8988T (cell line): ENCODE data around the gene BCL2L15.

Source experiments
- DNase-seq: peaks from one replicate; pipeline ENCODE4 v3.0.0; 2011

Gene BCL2L15

DNA sequence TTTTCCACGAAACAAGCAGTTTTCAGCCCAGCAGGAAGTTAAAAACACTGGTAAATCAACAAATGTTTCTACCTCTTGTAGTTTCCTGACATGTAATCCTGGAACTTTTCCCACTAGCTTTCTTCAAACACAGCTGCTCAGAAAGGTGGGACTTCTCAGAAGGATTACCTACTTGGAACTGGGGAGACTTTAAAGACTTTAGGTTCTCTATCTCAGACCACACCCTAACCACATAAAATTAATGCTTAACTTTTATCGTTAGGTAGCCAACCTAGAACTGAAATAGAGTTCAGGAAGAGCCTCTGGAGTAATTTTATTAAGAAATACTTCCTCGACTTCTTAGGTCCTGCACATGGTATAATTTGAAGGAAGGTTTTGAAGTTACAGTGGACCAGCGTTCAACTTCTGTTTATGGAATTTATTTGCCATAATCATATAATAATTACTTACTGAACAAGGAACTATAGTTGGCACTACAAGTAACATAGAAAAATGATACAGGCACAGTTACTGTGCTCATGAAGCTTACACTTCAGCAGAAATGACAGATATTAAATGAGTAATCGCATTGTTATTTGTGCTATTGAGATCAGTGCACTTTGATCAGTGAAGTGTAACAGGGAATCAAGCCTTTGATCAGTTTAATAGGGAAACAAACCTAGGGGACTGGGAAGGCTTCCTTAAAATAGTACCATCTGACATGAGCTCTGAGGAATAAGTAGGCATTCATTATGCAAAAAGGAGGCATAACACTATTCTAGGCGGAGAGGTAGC is at the start of gene BCL2L15:
Gene BCL2L15 (minus strand): TSS at position 180 of the 774 bp plus-strand sequence. CDS start 206 bp downstream, outside the sequence.
- no peak for DNase-seq

DNA sequence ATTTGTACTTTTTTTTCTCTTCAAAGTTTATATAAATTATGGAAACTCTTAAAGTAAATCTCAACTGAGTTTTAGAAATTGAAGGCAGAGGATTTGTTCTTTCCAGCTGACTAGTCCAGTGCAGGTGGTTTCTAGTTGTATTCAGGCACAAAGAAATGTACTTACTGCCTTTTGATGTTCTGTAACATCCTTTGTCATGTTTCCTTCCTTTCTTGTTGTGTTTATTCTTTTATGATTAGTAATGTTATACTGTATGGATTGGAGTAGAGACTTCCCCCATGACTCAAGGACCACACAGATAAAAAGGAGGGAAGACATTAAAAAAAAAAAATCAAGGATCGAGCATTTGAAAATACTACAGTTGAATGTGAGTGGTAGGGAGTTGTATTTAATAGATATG is 49.8 kb upstream of the BCL2L15 start:
- no peak for DNase-seq

GRCh38 chr1:113935970-113936369 is 48.6 kb upstream of the BCL2L15 start:
- no peak for DNase-seq

GRCh38 chr1:113935176-113935575 is 47.8 kb upstream of the BCL2L15 start:
- DNase-seq, result no peak

DNA sequence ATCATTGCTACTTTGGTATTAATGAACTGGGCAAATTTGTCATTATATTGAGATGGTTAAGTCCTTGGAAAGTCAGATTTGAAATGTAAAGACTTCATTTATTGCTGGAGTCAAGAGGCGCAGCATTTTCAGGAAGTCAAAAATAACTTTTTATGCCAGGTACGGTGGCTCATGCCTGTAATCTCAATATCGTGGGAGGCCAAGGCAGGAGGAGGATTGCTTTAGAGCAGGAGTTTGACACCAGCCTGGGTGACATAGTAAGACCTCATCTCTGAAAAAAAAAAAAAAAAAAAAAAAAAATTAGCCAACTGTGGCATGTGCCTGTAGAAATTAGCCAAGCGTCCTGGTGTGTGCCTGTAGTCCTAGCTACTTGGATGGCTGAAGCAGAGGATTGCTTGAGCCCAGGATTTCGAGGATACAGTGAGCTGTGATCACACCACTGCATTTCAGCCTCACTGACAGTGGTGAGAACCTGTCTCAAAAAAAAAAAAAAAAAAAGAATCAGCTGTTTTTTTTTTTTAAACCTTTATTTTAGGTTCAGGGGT is 47.2 kb upstream of the BCL2L15 start:
- DNase-seq, result no peak

GRCh38 chr1:113934006-113934405 is 46.6 kb upstream of the BCL2L15 start:
- DNase-seq, result no peak

GRCh38 chr1:113931451-113931851 is 44.1 kb upstream of the BCL2L15 start:
- DNase-seq, result no peak

DNA sequence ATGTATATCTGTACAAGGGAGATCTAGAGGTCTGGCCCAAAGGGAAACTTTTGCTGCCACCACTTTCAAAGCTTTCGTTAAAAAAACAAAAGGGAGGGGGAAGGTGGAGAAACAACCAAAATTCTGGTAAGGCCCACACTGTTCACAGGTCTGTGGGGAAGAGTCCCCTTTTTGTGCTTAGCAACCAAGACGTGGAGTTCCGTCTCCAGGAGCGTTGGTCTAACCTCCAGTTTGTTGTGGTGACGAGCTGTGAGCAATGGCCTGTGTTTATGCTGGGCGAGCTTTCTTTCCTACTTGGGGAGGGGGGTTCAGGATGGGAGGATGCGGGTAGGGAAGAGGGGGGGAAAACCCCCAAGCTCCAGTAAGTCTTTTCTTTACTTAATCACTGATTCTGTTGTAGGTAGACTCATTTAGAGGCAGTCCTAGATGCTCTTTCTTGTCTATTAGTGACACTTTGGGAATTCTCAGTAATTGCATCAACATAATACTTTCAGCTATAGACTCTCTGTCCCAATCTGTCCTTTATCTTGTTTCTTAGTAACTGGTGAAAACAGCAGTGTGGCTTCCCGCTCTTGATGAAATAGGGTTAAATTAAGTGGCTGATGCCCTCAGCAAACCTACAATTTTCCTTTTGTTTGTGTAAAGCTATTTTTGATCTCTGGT is 43.2 kb upstream of the BCL2L15 start:
- DNase-seq, result no peak

DNA sequence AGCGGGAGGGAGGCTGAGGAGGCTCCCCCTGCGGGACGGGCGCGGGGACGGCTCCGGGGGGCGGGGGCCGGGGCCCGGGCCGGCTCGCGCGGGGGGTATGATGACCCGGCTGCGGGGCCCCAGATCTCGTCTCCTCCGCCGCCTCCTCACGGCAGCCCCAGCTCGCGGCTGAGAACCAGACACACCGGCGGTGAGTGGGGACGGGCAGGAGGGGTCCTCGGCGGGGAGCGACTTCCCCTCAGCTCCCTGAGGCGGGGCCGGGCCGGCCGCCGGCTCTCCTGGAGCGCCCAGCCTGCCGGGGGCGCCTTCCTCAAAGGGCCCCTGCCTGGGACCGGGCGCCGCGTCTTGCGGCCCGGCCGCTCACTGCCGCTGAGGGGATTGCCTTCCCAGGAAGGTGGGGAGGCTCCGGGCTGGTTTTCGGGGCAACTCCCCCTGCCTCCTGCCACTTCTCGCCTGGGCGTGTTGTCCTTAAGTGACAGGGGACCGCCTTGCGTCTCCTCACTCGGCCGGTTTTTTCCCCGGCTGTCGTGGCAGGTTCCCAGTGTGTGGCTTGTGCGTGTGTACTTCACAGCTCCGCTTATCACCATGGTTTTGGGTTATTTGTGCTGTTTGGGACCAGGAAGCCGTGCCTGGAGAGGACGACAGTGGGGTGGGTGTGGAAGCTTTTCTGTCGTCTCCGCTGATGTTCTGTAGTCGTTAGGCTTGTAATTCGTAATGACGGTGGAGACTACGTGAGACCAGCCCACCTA is 42.5 kb upstream of the BCL2L15 start:
- peak; percentile 32 for DNase-seq

- DNase-seq, result peak; percentile 54
These were observed 41.8 kb upstream of the BCL2L15 start, which contains the start of gene HIPK1 for GRCh38 chr1:113928941-113929749. HIPK1 (plus strand) TSS chr1:113929324.

- DNase-seq, result no peak
These were observed 41.0 kb upstream of the BCL2L15 start for GRCh38 chr1:113928187-113928930.

DNA sequence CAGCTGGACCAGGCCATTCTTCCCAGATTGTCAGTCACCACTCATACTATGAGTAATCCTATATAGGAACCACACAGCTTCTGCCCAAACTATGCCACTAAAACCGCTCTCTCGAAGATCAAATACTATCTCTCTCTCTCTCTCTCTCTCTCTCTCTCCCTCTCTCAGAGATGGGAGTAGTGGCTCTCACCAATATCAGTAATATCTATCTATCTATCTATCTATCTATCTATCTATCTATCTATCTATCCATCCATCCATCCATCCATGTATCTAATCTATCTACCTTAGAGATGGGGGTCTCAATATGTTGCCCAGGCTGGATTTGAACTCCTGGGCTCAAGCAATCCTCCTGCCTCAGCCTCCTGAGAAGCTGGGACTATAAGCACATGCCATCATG is 37.1 kb upstream of the BCL2L15 start:
- no peak for DNase-seq

- DNase-seq, result no peak
These were observed 35.6 kb upstream of the BCL2L15 start for GRCh38 chr1:113922957-113923356.

DNA sequence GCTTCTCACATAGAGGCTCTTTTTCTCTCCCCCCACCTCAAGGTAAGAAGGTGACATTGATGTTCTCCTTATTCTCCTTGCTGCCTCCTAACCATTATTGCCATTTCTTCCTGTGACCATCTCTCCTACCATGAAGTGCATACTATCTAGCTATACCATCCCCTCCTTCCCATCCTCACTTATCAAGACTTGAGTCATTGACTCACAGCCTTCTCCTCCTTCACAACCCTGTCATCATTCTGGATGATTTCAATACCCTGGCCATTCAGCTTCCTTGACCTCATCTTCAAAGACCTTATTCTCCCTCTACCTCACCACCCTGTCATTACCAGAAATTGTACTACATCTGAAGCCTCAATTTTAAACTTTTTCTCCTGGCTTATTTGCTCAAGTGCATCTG is 30.9 kb upstream of the BCL2L15 start:
- no peak for DNase-seq

DNA sequence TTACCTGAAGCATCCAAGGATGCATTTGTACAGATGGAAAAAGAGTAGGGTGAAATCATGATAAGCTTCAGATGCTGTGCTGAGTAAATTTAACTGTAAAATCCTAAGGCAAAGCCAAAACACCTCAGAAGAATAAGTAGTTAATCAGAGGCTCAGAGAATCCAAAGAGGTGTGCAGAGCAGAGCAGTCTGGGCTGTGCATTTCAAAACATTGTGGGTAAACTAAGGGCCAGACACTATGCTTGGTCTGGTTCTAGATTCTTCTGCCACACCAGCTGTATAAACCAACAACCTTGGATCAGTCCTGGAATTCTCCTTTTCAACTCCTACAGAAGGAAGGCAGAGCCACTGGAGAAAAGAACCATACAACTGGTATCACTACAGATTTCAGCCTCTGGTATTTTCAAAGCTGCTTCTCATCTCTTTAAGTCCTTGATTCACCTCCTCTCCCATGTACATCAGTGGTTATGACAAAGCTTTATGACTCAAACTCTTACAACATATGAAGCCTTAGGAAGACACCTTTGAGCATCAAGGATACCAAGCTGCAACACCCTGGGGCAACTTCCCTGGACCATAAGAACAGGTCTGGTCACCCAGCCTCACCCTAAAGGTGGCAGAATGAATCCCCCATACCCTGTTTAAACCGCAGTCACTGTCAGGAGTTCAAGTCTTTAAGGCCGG is 30.2 kb upstream of the BCL2L15 start:
- DNase-seq, result no peak

GRCh38 chr1:113916974-113917373 is 29.6 kb upstream of the BCL2L15 start:
- no peak for DNase-seq

DNA sequence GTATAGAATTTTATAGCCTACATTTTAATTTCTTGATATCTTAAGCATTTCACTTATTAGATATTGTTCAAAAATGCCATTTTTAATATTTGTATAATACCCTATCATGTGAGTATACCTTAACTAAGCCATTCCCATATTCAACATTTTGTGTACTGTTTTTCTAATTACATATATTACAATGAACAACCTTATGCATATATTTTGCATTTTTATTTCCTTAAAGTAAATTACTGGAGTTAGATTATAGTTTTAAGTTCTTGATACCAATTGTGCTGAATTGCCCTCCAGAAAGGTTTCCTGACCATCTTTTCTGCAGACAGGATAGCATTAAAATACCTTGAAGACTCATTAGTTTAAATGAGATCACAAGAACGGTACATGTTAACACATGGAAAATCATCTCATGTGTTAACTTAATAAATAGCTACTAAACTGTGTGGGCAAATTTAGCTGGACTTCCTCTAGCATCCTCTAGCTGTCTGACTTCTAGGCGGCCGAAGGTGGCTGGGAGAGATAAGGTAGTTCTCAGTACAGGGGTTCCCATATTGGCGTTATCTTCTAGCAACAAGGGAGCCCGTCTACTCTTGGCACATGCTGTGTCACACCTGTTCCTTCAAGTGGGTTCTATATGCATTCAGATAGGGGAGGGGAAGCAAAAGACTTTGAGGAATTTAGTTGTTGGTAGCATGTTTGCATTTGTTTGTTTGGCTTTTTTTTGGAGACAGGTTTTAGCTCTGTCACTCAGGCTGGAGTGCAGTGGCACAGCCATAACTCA is 26.7 kb upstream of the BCL2L15 start:
- no peak for DNase-seq

DNA sequence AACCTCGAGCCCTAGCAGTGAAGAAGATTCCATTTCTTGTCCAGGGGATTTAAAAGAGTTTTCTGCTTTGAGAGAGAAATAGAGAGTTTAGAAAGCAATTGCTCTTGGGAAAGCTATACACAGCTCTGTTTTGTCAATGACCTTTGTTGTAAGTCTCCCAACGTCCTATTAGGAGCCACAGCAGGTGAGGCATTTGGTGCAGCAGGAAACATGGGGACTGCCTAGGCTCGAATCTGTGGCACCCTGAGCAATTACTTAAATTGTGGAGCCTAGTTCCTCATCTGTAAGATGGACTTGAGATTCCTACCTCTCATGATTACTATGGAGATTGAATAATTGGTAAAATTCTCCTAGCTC is 25.9 kb upstream of the BCL2L15 start:
- no peak for DNase-seq

- DNase-seq, result no peak
These were observed 25.4 kb upstream of the BCL2L15 start for GRCh38 chr1:113912594-113913311.

DNA sequence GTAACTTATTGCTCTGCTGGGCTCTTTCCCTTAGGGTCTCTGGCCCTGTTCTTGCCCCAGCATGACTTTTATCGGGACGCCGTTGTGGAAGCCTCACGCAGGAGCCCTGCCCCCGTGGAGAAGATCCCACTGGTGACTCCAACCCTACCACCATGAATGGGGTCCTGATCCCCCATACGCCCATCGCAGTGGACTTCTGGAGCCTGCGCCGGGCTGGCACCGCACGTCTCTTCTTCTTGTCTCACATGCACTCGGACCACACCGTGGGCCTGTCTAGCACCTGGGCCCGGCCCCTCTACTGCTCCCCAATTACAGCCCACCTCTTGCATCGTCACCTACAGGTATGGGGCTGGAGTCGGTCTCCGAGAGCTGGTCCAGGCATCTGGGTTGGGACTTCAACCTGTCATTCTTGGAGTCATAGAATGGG is 18.1 kb upstream of the BCL2L15 start:
- no peak for DNase-seq
